Fibroblast of lung (primary cell): ENCODE data around the gene INHBC.

ENCODE experiments used
- EZH2 ChIP-seq: IDR thresholded peaks from 2 replicates; pipeline ENCODE4 v1.5.1; 2012; ENCODE audit warnings: low read length, control low read depth, mild to moderate bottlenecking; ENCODE audit errors: missing control alignments
- TF ChIP-seq, protein P1 (sequence below), 2 donors: IDR thresholded peaks in 1 of 2; conservative IDR thresholded peaks in 1 of 2; 1 replicate in 1 of 2; 2 replicates in 1 of 2; pipeline ENCODE4 v1.5.1; 2011 to 2012; ENCODE audit warnings: low read length in 2 of 2, control low read depth in 1 of 2, inconsistent platforms in 1 of 2, low read depth in 1 of 2, mild to moderate bottlenecking in 1 of 2

DNA sequence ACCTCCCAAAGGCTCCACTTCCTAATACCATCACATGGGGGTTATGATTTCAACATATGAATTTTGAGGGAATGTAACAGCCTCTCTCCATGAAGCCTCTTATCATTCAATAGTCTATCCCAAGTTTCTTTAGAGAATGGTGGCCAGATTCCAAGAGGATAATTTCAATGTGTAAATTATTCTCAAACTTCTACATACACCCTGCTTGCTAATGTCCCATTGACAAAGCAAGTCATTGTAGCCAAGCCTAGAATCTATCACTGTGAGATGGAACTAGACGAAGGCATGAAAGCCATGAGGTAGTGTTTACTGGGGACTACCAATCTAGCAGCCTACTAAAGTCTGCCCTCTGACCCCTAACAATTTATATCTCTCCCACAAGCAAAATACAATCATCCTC lies 3.8 kb downstream of the INHBC start:
- TF ChIP-seq, protein P1, sequence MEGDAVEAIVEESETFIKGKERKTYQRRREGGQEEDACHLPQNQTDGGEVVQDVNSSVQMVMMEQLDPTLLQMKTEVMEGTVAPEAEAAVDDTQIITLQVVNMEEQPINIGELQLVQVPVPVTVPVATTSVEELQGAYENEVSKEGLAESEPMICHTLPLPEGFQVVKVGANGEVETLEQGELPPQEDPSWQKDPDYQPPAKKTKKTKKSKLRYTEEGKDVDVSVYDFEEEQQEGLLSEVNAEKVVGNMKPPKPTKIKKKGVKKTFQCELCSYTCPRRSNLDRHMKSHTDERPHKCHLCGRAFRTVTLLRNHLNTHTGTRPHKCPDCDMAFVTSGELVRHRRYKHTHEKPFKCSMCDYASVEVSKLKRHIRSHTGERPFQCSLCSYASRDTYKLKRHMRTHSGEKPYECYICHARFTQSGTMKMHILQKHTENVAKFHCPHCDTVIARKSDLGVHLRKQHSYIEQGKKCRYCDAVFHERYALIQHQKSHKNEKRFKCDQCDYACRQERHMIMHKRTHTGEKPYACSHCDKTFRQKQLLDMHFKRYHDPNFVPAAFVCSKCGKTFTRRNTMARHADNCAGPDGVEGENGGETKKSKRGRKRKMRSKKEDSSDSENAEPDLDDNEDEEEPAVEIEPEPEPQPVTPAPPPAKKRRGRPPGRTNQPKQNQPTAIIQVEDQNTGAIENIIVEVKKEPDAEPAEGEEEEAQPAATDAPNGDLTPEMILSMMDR (conservative IDR thresholded peaks at IDR 0.05 in 1 of 2, IDR thresholded peaks at IDR 0.05 in 1 of 2; ENCODE audit: low read depth in 1 of 2, low read length in 2 of 2) = no peak
- no peak for TF ChIP-seq EZH2
